NT2/D1 (cell line): Measurements from ENCODE around the gene CDH10.

ENCODE experiments used
- DNase-seq: peaks from one replicate; pipeline ENCODE4 v3.0.0-alpha.2; 2011; ENCODE audit warnings: low read depth, low spot score
- H3K27me3 ChIP-seq: 2 replicates; pipeline ENCODE4 v1.6.0; 2011; ENCODE audit warnings: mild to moderate bottlenecking; ENCODE audit not compliant: insufficient read length, insufficient read depth
- H3K36me3 ChIP-seq: 2 replicates; pipeline ENCODE4 v1.6.1; 2011; ENCODE audit warnings: mild to moderate bottlenecking, low read length, mixed read lengths; ENCODE audit not compliant: insufficient read depth, insufficient read length
- H3K4me1 ChIP-seq: 2 replicates; pipeline ENCODE4 v1.5.1; 2011; ENCODE audit not compliant: insufficient read depth, insufficient read length
- H3K4me3 ChIP-seq: 2 replicates; pipeline ENCODE4 v1.5.1; 2011; ENCODE audit warnings: low read depth; ENCODE audit not compliant: insufficient read length
- H3K9ac ChIP-seq: 2 replicates; pipeline ENCODE4 v1.6.0; 2011; ENCODE audit warnings: low read depth; ENCODE audit not compliant: insufficient read length
- H3K9me3 ChIP-seq: 2 replicates; pipeline ENCODE4 v1.5.1; 2011; ENCODE audit warnings: mild to moderate bottlenecking, low read length; ENCODE audit not compliant: insufficient read depth
- SUZ12 ChIP-seq: IDR thresholded peaks from 2 replicates; pipeline ENCODE4 v1.6.1; 2011; ENCODE audit not compliant: insufficient read length, insufficient read depth; ENCODE audit errors: extremely low read depth
- YY1 ChIP-seq: IDR thresholded peaks from 2 replicates; pipeline ENCODE4 v1.6.1; 2011; ENCODE audit not compliant: insufficient read length, insufficient read depth
- ZNF274 ChIP-seq: IDR thresholded peaks from 2 replicates; pipeline ENCODE4 v1.6.1; 2011; ENCODE audit warnings: mild to moderate bottlenecking, low read depth, low read length

The CDH10 gene

GRCh38 chr5:24487368-24488229 is 157.2 kb downstream of the CDH10 start:
- no peak overlapping the region for H3K9ac ChIP-seq
- no peak overlapping the region for H3K4me3 ChIP-seq
- TF ChIP-seq ZNF274: no peak
- no peak for TF ChIP-seq SUZ12
- no peak for TF ChIP-seq YY1
- H3K27me3 ChIP-seq: no peaks in the 10 kb centered on the region
- DNase-seq: no peak
- no peaks in the 10 kb centered on the region for H3K4me1 ChIP-seq
- no peaks in the 10 kb centered on the region for H3K36me3 ChIP-seq
- no peaks in the 10 kb centered on the region for H3K9me3 ChIP-seq

GRCh38 chr5:24480952-24481351 is 163.8 kb downstream of the CDH10 start:
- Histone ChIP-seq H3K4me3 (no peak overlapping the region), H3K36me3 (no peaks in the 10 kb centered on the region), H3K4me1 (no peaks in the 10 kb centered on the region), H3K27me3 (no peaks in the 10 kb centered on the region), H3K9ac (no peak overlapping the region), H3K9me3 (no peaks in the 10 kb centered on the region)
- DNase-seq: no peak
- TF ChIP-seq ZNF274 (no peak), YY1 (no peak), SUZ12 (no peak)

GRCh38 chr5:24477958-24478357 is 166.8 kb downstream of the CDH10 start:
- H3K27me3 ChIP-seq: no peaks in the 10 kb centered on the region
- H3K9ac ChIP-seq: no peak overlapping the region
- H3K36me3 ChIP-seq: no peaks in the 10 kb centered on the region
- H3K9me3 ChIP-seq: no peaks in the 10 kb centered on the region
- no peak for DNase-seq
- H3K4me3 ChIP-seq: no peak overlapping the region
- H3K4me1 ChIP-seq: no peaks in the 10 kb centered on the region
- no peak for TF ChIP-seq SUZ12
- no peak for TF ChIP-seq ZNF274
- TF ChIP-seq YY1: no peak

GRCh38 chr5:24475101-24475500 is 169.7 kb downstream of the CDH10 start:
- H3K27me3 ChIP-seq: no peaks in the 10 kb centered on the region
- no peak for TF ChIP-seq ZNF274
- TF ChIP-seq SUZ12: no peak
- no peak for TF ChIP-seq YY1
- no peaks in the 10 kb centered on the region for H3K4me1 ChIP-seq
- no peaks in the 10 kb centered on the region for H3K9me3 ChIP-seq
- no peaks in the 10 kb centered on the region for H3K36me3 ChIP-seq
- H3K4me3 ChIP-seq: no peak overlapping the region
- no peak for DNase-seq
- no peak overlapping the region for H3K9ac ChIP-seq

GRCh38 chr5:24474685-24475084 is 170.1 kb downstream of the CDH10 start:
- DNase-seq: no peak
- Histone ChIP-seq H3K9me3 (no peaks in the 10 kb centered on the region), H3K9ac (no peak overlapping the region), H3K4me3 (no peak overlapping the region), H3K27me3 (no peaks in the 10 kb centered on the region), H3K4me1 (no peaks in the 10 kb centered on the region), H3K36me3 (no peaks in the 10 kb centered on the region)
- no peak for TF ChIP-seq YY1
- TF ChIP-seq ZNF274: no peak
- TF ChIP-seq SUZ12: no peak

- no peak overlapping the region for H3K4me3 ChIP-seq
- H3K9ac ChIP-seq: no peak overlapping the region
- no peak for DNase-seq
- no peaks in the 10 kb centered on the region for H3K4me1 ChIP-seq
- H3K27me3 ChIP-seq: no peaks in the 10 kb centered on the region
- TF ChIP-seq YY1: no peak
- TF ChIP-seq ZNF274: no peak
- no peak for TF ChIP-seq SUZ12
- H3K36me3 ChIP-seq: no peaks in the 10 kb centered on the region
- H3K9me3 ChIP-seq: no peaks in the 10 kb centered on the region
Measured at GRCh38 chr5:24472518-24472917, 172.3 kb downstream of the CDH10 start.

GRCh38 chr5:24444414-24444813 is 200.4 kb downstream of the CDH10 start:
- Histone ChIP-seq H3K9me3 (no peaks in the 10 kb centered on the region), H3K36me3 (no peaks in the 10 kb centered on the region), H3K4me1 (no peaks in the 10 kb centered on the region), H3K9ac (no peak overlapping the region), H3K4me3 (no peak overlapping the region), H3K27me3 (no peaks in the 10 kb centered on the region)
- DNase-seq: no peak
- no peak for TF ChIP-seq SUZ12
- no peak for TF ChIP-seq YY1
- no peak for TF ChIP-seq ZNF274
